Measurements from ENCODE around the gene PDCD2L.
"Not testable (repeated sequence)": the region's sequence is repeated elsewhere in the genome, so short reads cannot be mapped to it uniquely, and the experiment has no call there.

The PDCD2L gene

DNA sequence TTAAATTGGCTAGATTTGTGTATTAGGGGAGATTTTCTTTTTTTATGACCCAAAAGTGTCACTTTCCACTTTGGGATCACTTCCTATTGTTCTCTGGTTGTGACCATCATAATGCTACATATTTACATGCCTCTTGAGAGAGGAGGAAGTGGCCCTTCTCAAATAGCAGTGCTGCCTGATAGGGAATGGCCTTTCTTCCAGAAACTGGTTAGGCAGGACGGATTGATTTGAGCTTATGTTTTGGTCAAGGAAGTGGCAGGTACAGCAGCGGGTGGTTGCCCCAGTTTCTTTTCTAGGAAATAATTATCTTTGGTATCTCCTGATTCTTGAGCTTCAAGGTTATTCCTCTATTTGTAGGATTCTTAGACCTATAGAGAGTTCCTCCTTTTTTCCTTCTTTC is 55.4 kb downstream of the PDCD2L start:
- Mint-ChIP-seq H3K27me3 (no peaks in the 10 kb centered on the region), H3K36me3 (ENCODE audit: low read depth) (peaks cover 76% of the 10 kb centered on the region), H3K4me1 (ENCODE audit: low read depth) (peaks cover 4% of the 10 kb centered on the region), H3K27ac (peak overlapping the region; percentile 6), H3K9me3 (no peaks in the 10 kb centered on the region), H3K4me3 (no peak overlapping the region)

DNA sequence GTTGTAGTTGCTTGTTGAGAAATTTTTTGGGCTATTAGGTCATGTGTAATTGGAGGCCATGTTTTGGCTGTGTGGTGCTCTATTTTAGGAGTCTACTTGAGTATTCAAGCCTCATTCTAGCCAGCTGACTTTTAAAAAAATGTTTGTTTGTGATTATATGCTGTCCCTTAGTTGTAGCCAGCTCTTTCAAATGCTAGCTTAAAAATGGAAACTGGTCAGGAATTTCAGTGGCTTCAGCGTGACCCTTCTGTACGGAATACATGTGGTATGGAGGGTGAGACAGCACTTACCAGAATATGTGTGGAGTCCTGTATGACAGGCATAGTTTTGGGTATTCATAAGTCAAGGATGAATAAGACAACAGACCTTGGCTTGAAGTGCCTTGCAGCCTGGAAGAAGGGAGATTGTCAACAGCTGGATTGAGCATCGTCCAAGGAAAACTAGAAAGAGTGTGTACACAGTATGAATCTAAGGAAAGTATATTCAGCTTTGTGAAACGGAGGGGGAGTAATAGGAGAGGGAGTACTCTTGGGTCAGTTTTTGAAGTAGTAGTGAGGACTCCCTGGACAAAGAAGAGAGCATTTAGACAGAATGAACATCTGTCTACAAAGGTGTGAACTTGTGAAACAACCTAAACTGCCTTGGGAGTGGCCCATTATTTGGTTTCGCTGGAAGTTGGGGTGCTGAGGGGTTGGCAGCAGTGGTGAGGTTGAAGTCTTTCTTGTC is 57.3 kb downstream of the PDCD2L start:
- H3K27ac Mint-ChIP-seq = no peak overlapping the region
- no peaks in the 10 kb centered on the region for H3K27me3 Mint-ChIP-seq
- H3K4me1 Mint-ChIP-seq (ENCODE audit: low read depth) = no peaks in the 10 kb centered on the region
- H3K36me3 Mint-ChIP-seq (ENCODE audit: low read depth) = peaks cover 89% of the 10 kb centered on the region
- H3K9me3 Mint-ChIP-seq = no peaks in the 10 kb centered on the region
- H3K4me3 Mint-ChIP-seq = no peak overlapping the region

DNA sequence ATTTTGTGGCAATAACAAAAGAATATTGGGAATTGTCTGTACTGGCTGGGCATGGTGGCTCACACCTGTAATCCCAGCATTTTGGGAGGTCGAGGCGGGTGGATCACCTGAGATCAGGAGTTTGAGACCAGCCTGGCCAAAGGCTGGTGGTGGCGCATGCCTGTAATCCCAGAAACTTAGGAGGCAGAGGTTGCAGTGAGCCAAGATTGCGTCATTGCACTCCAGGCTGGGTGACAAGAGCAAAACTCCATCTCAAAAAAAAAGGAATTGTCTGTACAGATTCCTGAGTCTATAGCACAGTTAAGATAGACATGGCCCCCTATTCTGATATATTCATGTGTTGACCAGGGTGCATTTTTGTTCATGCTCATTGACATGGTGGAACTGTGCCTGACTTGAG is 60.6 kb downstream of the PDCD2L start:
- peaks cover 89% of the 10 kb centered on the region for H3K36me3 Mint-ChIP-seq (ENCODE audit: low read depth)
- H3K27me3 Mint-ChIP-seq; H3K4me3 Mint-ChIP-seq; H3K9me3 Mint-ChIP-seq; H3K4me1 Mint-ChIP-seq (ENCODE audit: low read depth); H3K27ac Mint-ChIP-seq: not testable (repeated sequence)

DNA sequence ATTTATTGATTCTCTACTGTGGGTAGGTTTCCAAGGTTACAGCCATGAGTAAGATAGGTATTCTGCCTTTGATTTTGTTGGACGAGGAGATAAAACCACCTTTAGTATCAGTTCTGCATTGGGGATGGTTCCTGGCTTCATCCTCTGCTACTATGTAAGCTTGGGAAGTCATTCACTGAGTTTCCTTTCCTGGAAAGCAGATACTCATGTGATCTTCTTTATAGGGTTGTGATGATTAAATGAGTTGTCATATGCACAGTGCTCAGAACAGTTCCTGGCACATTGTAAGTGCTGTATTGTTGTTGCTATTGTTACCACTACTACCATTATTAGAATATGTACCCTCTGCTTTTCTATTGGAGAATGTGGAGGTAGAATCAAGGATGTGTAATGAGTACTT is 64.2 kb downstream of the PDCD2L start:
- Mint-ChIP-seq H3K4me3 (no peak overlapping the region), H3K9me3 (no peaks in the 10 kb centered on the region), H3K4me1 (ENCODE audit: low read depth) (no peaks in the 10 kb centered on the region), H3K36me3 (ENCODE audit: low read depth) (peaks cover 77% of the 10 kb centered on the region), H3K27me3 (no peaks in the 10 kb centered on the region), H3K27ac (no peak overlapping the region)

GRCh38 chr19:34469026-34469425 is 64.8 kb downstream of the PDCD2L start:
- peaks cover 74% of the 10 kb centered on the region for H3K36me3 Mint-ChIP-seq (ENCODE audit: low read depth)
- H3K27ac Mint-ChIP-seq; H3K9me3 Mint-ChIP-seq; H3K27me3 Mint-ChIP-seq; H3K4me3 Mint-ChIP-seq; H3K4me1 Mint-ChIP-seq (ENCODE audit: low read depth): not testable (repeated sequence)

DNA sequence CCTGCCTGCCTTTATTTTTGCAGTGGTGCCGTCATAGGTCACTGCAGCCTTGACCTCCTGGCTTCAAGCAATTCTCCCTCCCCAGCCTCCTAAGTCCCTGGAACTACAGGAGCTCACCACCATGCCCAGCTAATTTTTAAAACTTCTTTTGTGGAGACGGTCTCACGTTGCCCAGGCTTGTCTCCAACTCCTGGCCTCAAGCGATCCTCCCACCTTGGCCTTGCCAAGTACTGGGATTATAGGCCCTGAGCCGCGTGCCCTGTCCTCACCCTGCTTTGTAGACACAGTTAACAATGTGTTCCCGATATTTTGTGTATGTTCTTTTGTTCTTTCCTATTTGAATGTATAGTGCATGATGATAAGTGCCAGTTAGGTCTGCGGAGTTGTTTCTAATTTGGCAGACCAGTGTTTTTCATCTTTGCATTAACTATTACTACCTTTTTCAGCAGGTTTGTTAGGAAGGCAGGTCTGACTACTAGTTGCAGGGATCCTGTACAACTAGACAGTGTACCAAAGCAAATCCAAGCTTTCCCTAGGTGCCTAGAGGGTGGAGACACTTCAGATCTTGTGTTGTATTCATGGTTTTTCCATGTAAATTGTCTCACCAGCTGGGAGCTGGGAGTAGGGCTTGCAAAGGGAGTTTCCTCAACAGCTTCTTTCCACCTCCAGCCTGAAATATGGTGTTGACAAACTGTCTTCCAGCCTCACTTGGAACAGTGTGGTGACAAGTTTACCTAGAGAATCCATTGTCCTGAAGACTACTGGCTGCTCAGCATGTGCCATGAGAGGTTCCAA is 67.9 kb downstream of the PDCD2L start:
- H3K4me1 Mint-ChIP-seq (ENCODE audit: low read depth) = peaks cover 11% of the 10 kb centered on the region
- no peaks in the 10 kb centered on the region for H3K9me3 Mint-ChIP-seq
- peaks cover 44% of the 10 kb centered on the region for H3K36me3 Mint-ChIP-seq (ENCODE audit: low read depth)
- H3K4me3 Mint-ChIP-seq = no peak overlapping the region
- H3K27ac Mint-ChIP-seq = no peak overlapping the region
- H3K27me3 Mint-ChIP-seq = no peaks in the 10 kb centered on the region

GRCh38 chr19:34474233-34474989 is 70.2 kb downstream of the PDCD2L start:
- H3K9me3 Mint-ChIP-seq = no peaks in the 10 kb centered on the region
- peaks cover 28% of the 10 kb centered on the region for H3K36me3 Mint-ChIP-seq (ENCODE audit: low read depth)
- peaks cover 4% of the 10 kb centered on the region for H3K27me3 Mint-ChIP-seq
- H3K4me3 Mint-ChIP-seq = no peak overlapping the region
- H3K4me1 Mint-ChIP-seq (ENCODE audit: low read depth) = peaks cover 11% of the 10 kb centered on the region
- no peak overlapping the region for H3K27ac Mint-ChIP-seq

- no peak overlapping the region for H3K4me3 Mint-ChIP-seq
- peaks cover 11% of the 10 kb centered on the region for H3K4me1 Mint-ChIP-seq (ENCODE audit: low read depth)
- peaks cover 22% of the 10 kb centered on the region for H3K36me3 Mint-ChIP-seq (ENCODE audit: low read depth)
- H3K27ac Mint-ChIP-seq = peak overlapping the region; percentile 77
- H3K9me3 Mint-ChIP-seq = no peaks in the 10 kb centered on the region
- peaks cover 10% of the 10 kb centered on the region for H3K27me3 Mint-ChIP-seq
Observed at GRCh38 chr19:34475026-34475974, 71.1 kb downstream of the PDCD2L start.

All from stimulated activated naive CD8-positive, alpha-beta T cell treated with anti-CD3 and anti-CD28 coated beads, Interleukin-15, Interleukin-2, amounts not matched to agents 100 ng/mL and 50 ng/mL, for 24 hours (primary cell).